ENCODE measurements around the gene DIAPH2. TPM values are rescaled to one million over a fixed set of nuclear protein-coding genes. Genes with fewer than 3 reads are reported as not detected.

DIAPH2 gene
- total and polyA plus RNA-seq, 2 experiments from 2014 or later: 16.2 to 56.6 TPM

- TF ChIP-seq EZH2 (IDR thresholded peaks at IDR 0.05; ENCODE audit: low read depth, unreplicated experiment) (no peak), POLR2AphosphoS5 (IDR thresholded peaks at IDR 0.05; ENCODE audit: low read depth) (no peak), STAT1 (IDR thresholded peaks at IDR 0.05; ENCODE audit: unreplicated experiment) (no peak), NANOG (IDR thresholded peaks at IDR 0.05; ENCODE audit: borderline replicate concordance) (no peak), ETS1 (IDR thresholded peaks at IDR 0.05) (no peak), ZNF114 (CRISPR knock-in tag; IDR thresholded peaks at IDR 0.05) (no peak), CTCF (conservative IDR thresholded peaks at IDR 0.05; ENCODE audit: low read depth in 2 of 2) (no peak)
Observed at GRCh38 chrX:96703816-96704215, 19.2 kb downstream of the DIAPH2 start (continued).

- ATAC-seq (no peak), DNase-seq (ENCODE audit: low spot score) (no peak)
- Histone ChIP-seq H3K27me3 (ENCODE audit: insufficient read depth) (no peaks in the 10 kb centered on the region), H3K36me3 (ENCODE audit: insufficient read depth) (no peaks in the 10 kb centered on the region), H3K4me2 (no peak overlapping the region), H3K79me2 (replicated peaks; ENCODE audit: insufficient read depth) (no peaks in the 10 kb centered on the region), H2AFZ (no peak overlapping the region), H3K4me3 (no peak overlapping the region), H3K4me1 (ENCODE audit: insufficient read depth) (peaks cover 10% of the 10 kb centered on the region), H3K27ac (ENCODE audit: low read depth) (no peak overlapping the region), H3F3A (replicated peaks; ENCODE audit: low read depth) (no peaks in the 10 kb centered on the region), H3K9me2 (ENCODE audit: insufficient read depth) (no peaks in the 10 kb centered on the region), H4K20me1 (replicated peaks; ENCODE audit: insufficient read depth) (no peaks in the 10 kb centered on the region)
- H3K9me3 Mint-ChIP-seq: no peaks in the 10 kb centered on the region
- H3K36me3 Mint-ChIP-seq (ENCODE audit: low read depth): no peaks in the 10 kb centered on the region
- H3K27me3 Mint-ChIP-seq (ENCODE audit: insufficient read depth, low read depth, poor library complexity): no peaks in the 10 kb centered on the region
- H3K4me3 Mint-ChIP-seq: no peak overlapping the region
- H3K4me1 Mint-ChIP-seq: peaks cover 21% of the 10 kb centered on the region
- no peak for TF ChIP-seq ZNF114 (CRISPR knock-in tag; IDR thresholded peaks at IDR 0.05)
- no peak for TF ChIP-seq EZH2 (IDR thresholded peaks at IDR 0.05; ENCODE audit: low read depth, unreplicated experiment)
- TF ChIP-seq ZNF331 (CRISPR knock-in tag; IDR thresholded peaks at IDR 0.05; ENCODE audit: low read depth): no peak
- no peak for TF ChIP-seq CREB1 (CRISPR knock-in tag; IDR thresholded peaks at IDR 0.05; ENCODE audit: low read depth)
- H3K27ac Mint-ChIP-seq: no peak overlapping the region
Observed at GRCh38 chrX:96704629-96705028, 20.0 kb downstream of the DIAPH2 start.

GRCh38 chrX:96705905-96706304 is 21.3 kb downstream of the DIAPH2 start:
- H3K4me2 ChIP-seq: no peak overlapping the region
- peaks cover 2% of the 10 kb centered on the region; the same call in 1 of the 2 replicates for H3K79me2 ChIP-seq (replicated peaks; ENCODE audit: insufficient read depth)
- H3K4me1 ChIP-seq (ENCODE audit: insufficient read depth): peaks cover 10% of the 10 kb centered on the region
- no peaks in the 10 kb centered on the region for H4K20me1 ChIP-seq (replicated peaks; ENCODE audit: insufficient read depth)
- no peak overlapping the region for H3K27ac Mint-ChIP-seq
- no peaks in the 10 kb centered on the region for H3K36me3 Mint-ChIP-seq (ENCODE audit: low read depth)
- no peak for TF ChIP-seq JUNB (IDR thresholded peaks at IDR 0.05; ENCODE audit: unreplicated experiment)
- TF ChIP-seq ETS1 (IDR thresholded peaks at IDR 0.05): no peak
- no peak for TF ChIP-seq ZNF462 (CRISPR knock-in tag; IDR thresholded peaks at IDR 0.05)
- no peak for TF ChIP-seq NANOG (IDR thresholded peaks at IDR 0.05; ENCODE audit: borderline replicate concordance)
- no peaks in the 10 kb centered on the region for H3K36me3 ChIP-seq (ENCODE audit: insufficient read depth)
- no peak overlapping the region for H2AFZ ChIP-seq
- H3K27ac ChIP-seq (ENCODE audit: low read depth): no peak overlapping the region
- H3K4me3 Mint-ChIP-seq: no peak overlapping the region
- no peaks in the 10 kb centered on the region for H3K9me2 ChIP-seq (ENCODE audit: insufficient read depth)
- H3K9me3 Mint-ChIP-seq: no peaks in the 10 kb centered on the region
- H3K27me3 ChIP-seq (ENCODE audit: insufficient read depth): no peaks in the 10 kb centered on the region
- DNase-seq (ENCODE audit: low spot score) (no peak), ATAC-seq (no peak)
- no peaks in the 10 kb centered on the region for H3F3A ChIP-seq (replicated peaks; ENCODE audit: low read depth)
- peaks cover 21% of the 10 kb centered on the region for H3K4me1 Mint-ChIP-seq
- H3K27me3 Mint-ChIP-seq (ENCODE audit: insufficient read depth, low read depth, poor library complexity): no peaks in the 10 kb centered on the region
- H3K4me3 ChIP-seq: no peak overlapping the region

All from GM23338 (cell line).